Middle frontal gyrus (tissue), 1 donor: ENCODE measurements around the gene P2RY2.

Source experiments
- DNase-seq: peaks from one replicate; pipeline ENCODE4 v3.0.0-alpha.2; 2015; ENCODE audit warnings: low spot score; ENCODE audit errors: extremely low spot score

P2RY2 gene

GRCh38 chr11:73281796-73282660 lies 63.9 kb downstream of the P2RY2 start:
- no peak for DNase-seq

GRCh38 chr11:73283276-73284000 lies 65.4 kb downstream of the P2RY2 start:
- DNase-seq = no peak

- no peak for DNase-seq
Measured at GRCh38 chr11:73284106-73284505, 66.0 kb downstream of the P2RY2 start.

- no peak for DNase-seq
Measured at GRCh38 chr11:73285721-73286120, 67.6 kb downstream of the P2RY2 start.
